22Rv1 (cell line): ENCODE results near the gene CRYBG2.

Experiments used
- CTCF ChIP-seq: fragments of 450-650 bp; IDR thresholded peaks from 2 replicates; pipeline ENCODE4 v1.5.1; 2017; ENCODE audit warnings: mild to moderate bottlenecking
- ZFX ChIP-seq: fragments of 450-650 bp; IDR thresholded peaks from 2 replicates; pipeline ENCODE4 v1.6.1; 2017; ENCODE audit warnings: antibody characterized with exemption, borderline replicate concordance

- TF ChIP-seq CTCF, result no peak
- no peak for TF ChIP-seq ZFX
These were observed 29.4 kb downstream of the CRYBG2 start for GRCh38 chr1:26324550-26324949.
